HCT116 (cell line): ENCODE results near the gene SCN4B. TPM values are rescaled to one million over a fixed set of nuclear protein-coding genes. Genes with fewer than 3 reads are reported as not detected.

Source experiments
- ATAC-seq: fragments of 200-7000 bp; cut with Tn5 transposase; 2 replicates; pipeline ENCODE4 v1.9.1; 2020; ENCODE audit warnings: mild to moderate bottlenecking, moderate library complexity
- BruUV-seq: library from RNA; stranded (reverse); fragments of 400-500 nt; replicated peaks from 2 replicates; lab custom pipeline; 2021; lab: Mats Ljungman, UMichigan
- CTCF ChIA-PET: fragments of 300-600 bp; sonication (Branson Sonifier 250); formaldehyde crosslinking; loops from one replicate; lab custom pipeline; 2021; ENCODE audit warnings: antibody characterized with exemption; lab: Charles Lee
- POLR2A ChIA-PET: fragments of 300-600, 350-600 bp; sonication (Branson Sonifier 250); formaldehyde crosslinking; loops from one replicate; lab custom pipeline; 2021; ENCODE audit warnings: antibody characterized with exemption; lab: Charles Lee
- RAD21 ChIA-PET, 2 experiments: fragments of 300-600 bp; sonication (Branson Sonifier 250); formaldehyde crosslinking; loops; one replicate each; lab custom pipeline; 2023; ENCODE audit warnings: low total read pairs in 2 of 2; ENCODE audit not compliant: uncharacterized antibody in 2 of 2, unreplicated experiment in 2 of 2, low non-redundant PET in 1 of 2; lab: Charles Lee
- DNase-seq: peaks from one replicate; pipeline ENCODE4 v3.0.0-alpha.2; 2010; ENCODE audit warnings: low read depth, low spot score
- H2AFZ ChIP-seq: fragments of 200-600 bp; shearing (Covaris generic), sonication (generic); 2 replicates; pipeline ENCODE4 v1.6.1; 2017; ENCODE audit warnings: low read depth, mixed run types, mixed read lengths, antibody characterized with exemption, low read length; ENCODE audit not compliant: poor library complexity, severe bottlenecking
- H3K27ac ChIP-seq: 2 replicates; pipeline ENCODE4 v1.5.1; 2012; ENCODE audit warnings: low read depth, low read length
- H3K27me3 ChIP-seq: fragments of 200-600 bp; sonication (generic); 2 replicates; pipeline ENCODE4 v1.6.1; 2016; ENCODE audit warnings: mixed run types, low read length, mixed read lengths; ENCODE audit not compliant: insufficient read depth
- H3K36me3 ChIP-seq, 2 experiments: fragments of 200-500 bp in 1 of 2; fragments of 200-600 bp in 1 of 2; sonication (Bioruptor generic) in 1 of 2; sonication (generic) in 1 of 2; 2 replicates each; pipeline versions ENCODE4 v1.5.1 to v1.6.1; 2014 to 2016; ENCODE audit warnings: low read length in 2 of 2, inconsistent platforms in 1 of 2, mixed read lengths in 1 of 2, mixed run types in 1 of 2; ENCODE audit not compliant: insufficient read depth in 2 of 2, control insufficient read depth in 1 of 2
- H3K4me1 ChIP-seq, 2 experiments: fragments of 200-600 bp in 1 of 2; sonication (generic) in 1 of 2; 2 replicates each; pipeline versions ENCODE4 v1.5.1 to v1.6.1; 2012 to 2017; ENCODE audit warnings: low read length in 2 of 2, inconsistent platforms in 1 of 2, mild to moderate bottlenecking in 1 of 2, mixed read lengths in 1 of 2, mixed run types in 1 of 2, moderate library complexity in 1 of 2; ENCODE audit not compliant: insufficient read depth in 2 of 2, control insufficient read depth in 1 of 2
- H3K4me2 ChIP-seq: fragments of 200-600 bp; sonication (generic); 2 replicates; pipeline ENCODE4 v1.6.1; 2017; ENCODE audit warnings: mixed run types, low read length, mixed read lengths
- H3K4me3 ChIP-seq, 2 experiments: fragments of 200-600 bp in 1 of 2; sonication (generic) in 1 of 2; replicated peaks in 1 of 2; 2 replicates each; pipeline ENCODE4 v1.5.1; 2011 to 2016; ENCODE audit warnings: low read length in 2 of 2, control low read depth in 1 of 2, low read depth in 1 of 2, mild to moderate bottlenecking in 1 of 2, mixed read lengths in 1 of 2, mixed run types in 1 of 2
- H3K79me2 ChIP-seq: fragments of 200-600 bp; sonication (generic); 2 replicates; pipeline ENCODE4 v1.6.1; 2017; ENCODE audit warnings: mild to moderate bottlenecking, mixed run types, low read length, moderate library complexity, mixed read lengths; ENCODE audit not compliant: insufficient read depth
- H3K9ac ChIP-seq: fragments of 200-600 bp; sonication (generic); 2 replicates; pipeline ENCODE4 v1.6.1; 2016; ENCODE audit warnings: low read length, mixed read lengths
- H3K9me2 ChIP-seq: fragments of 200-600 bp; sonication (generic), shearing (Covaris generic); 2 replicates; pipeline ENCODE4 v1.6.1; 2017; ENCODE audit warnings: mixed run types, mild to moderate bottlenecking, moderate library complexity; ENCODE audit not compliant: insufficient read depth
- H3K9me3 ChIP-seq, 2 experiments: fragments of 200-500 bp in 1 of 2; fragments of 200-600 bp in 1 of 2; sonication (Bioruptor generic) in 1 of 2; sonication (generic) in 1 of 2; 2 replicates each; pipeline ENCODE4 v1.6.1; 2014 to 2017; ENCODE audit warnings: low read length in 2 of 2, mixed read lengths in 2 of 2, inconsistent platforms in 1 of 2, low read depth in 1 of 2, mild to moderate bottlenecking in 1 of 2, mixed run types in 1 of 2, moderate library complexity in 1 of 2; ENCODE audit not compliant: control insufficient read depth in 1 of 2, insufficient read depth in 1 of 2
- H4K20me1 ChIP-seq: fragments of 200-600 bp; sonication (generic), shearing (Covaris generic); 2 replicates; pipeline ENCODE4 v1.6.1; 2017; ENCODE audit warnings: mixed run types, mild to moderate bottlenecking, moderate library complexity; ENCODE audit not compliant: insufficient read depth
- CEBPB ChIP-seq: IDR thresholded peaks from 2 replicates; pipeline ENCODE4 v1.6.1; 2012; ENCODE audit warnings: low read depth
- JUND ChIP-seq: IDR thresholded peaks from 2 replicates; pipeline ENCODE4 v1.6.1; 2012
- POLR2AphosphoS5 ChIP-seq: IDR thresholded peaks from 2 replicates; pipeline ENCODE4 v1.6.1; 2011; ENCODE audit warnings: mild to moderate bottlenecking, low read depth, low read length, moderate library complexity
- REST ChIP-seq: IDR thresholded peaks from 2 replicates; pipeline ENCODE4 v1.6.1; 2012; ENCODE audit warnings: low read depth
- ZFX ChIP-seq: fragments of 450-650 bp; IDR thresholded peaks from 2 replicates; pipeline ENCODE4 v1.6.1; 2017
- ZNF274 ChIP-seq: fragments of 200-500 bp; sonication (Bioruptor generic); IDR thresholded peaks from 2 replicates; pipeline ENCODE4 v1.6.1; 2014; ENCODE audit warnings: mild to moderate bottlenecking, low read depth, low read length, inconsistent platforms
- intact Hi-C: fragments of 100-400 bp; cut with micrococcal nuclease; formaldehyde crosslinking; loops from 2 replicates; pipeline ENCODE4 v1.10.0; 2022
- total RNA-seq: library from RNA; stranded (reverse); gene quantifications from one replicate; pipeline ENCODE4 v1.2.1, GENCODE V29; 2021; ENCODE audit not compliant: unreplicated experiment
- TF ChIP-seq, protein P1 (sequence below): IDR thresholded peaks from 2 replicates; pipeline ENCODE4 v1.6.1; 2012

SCN4B gene
- total RNA-seq, 1 experiment from 2014 or later = 0.32 TPM

- no TSS peak for BruUV-seq
- Histone ChIP-seq H3K36me3 (no peaks in the 10 kb centered on the region), H3K9me3 (no peaks in the 10 kb centered on the region), H3K4me3 (no peak overlapping the region), H3K9ac (no peak overlapping the region), H4K20me1 (no peaks in the 10 kb centered on the region), H3K79me2 (no peaks in the 10 kb centered on the region), H3K4me1 (peaks cover 10 to 18% of the 10 kb centered on the region in 2 experiments; a peak in 3 of 4 replicates), H3K27me3 (no peaks in the 10 kb centered on the region), H2AFZ (no peak overlapping the region), H3K27ac (no peak overlapping the region), H3K4me2 (no peak overlapping the region), H3K9me2 (no peaks in the 10 kb centered on the region)
- ATAC-seq (no peak), DNase-seq (no peak)
- ChIA-PET RAD21 (no interaction called here), CTCF (no interaction called here), POLR2A (no interaction called here)
- TF ChIP-seq JUND (no peak), ZFX (no peak), POLR2AphosphoS5 (no peak), REST (no peak), ZNF274 (no peak), CEBPB (no peak)
- TF ChIP-seq, protein P1, sequence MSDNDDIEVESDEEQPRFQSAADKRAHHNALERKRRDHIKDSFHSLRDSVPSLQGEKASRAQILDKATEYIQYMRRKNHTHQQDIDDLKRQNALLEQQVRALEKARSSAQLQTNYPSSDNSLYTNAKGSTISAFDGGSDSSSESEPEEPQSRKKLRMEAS = no peak
- intact Hi-C loops = loop anchor here (10.0 kb wide), 1 partner anchor 543 kb away; no protein-coding TSS in a partner anchor
Measured at GRCh38 chr11:118151431-118151830, 1.2 kb downstream of the SCN4B start.
